GM12872 (cell line): Measurements from ENCODE around the gene PDSS2.

Source experiments
- CTCF ChIP-seq: IDR thresholded peaks from 3 replicates; pipeline ENCODE4 v1.5.1; 2011; ENCODE audit warnings: low read depth, mild to moderate bottlenecking, low read length, moderate library complexity; ENCODE audit not compliant: insufficient read depth

PDSS2 gene

GRCh38 chr6:107230448-107230847 lies 228.9 kb downstream of the PDSS2 start:
- TF ChIP-seq CTCF: no peak

- no peak for TF ChIP-seq CTCF
These were observed 229.3 kb downstream of the PDSS2 start for GRCh38 chr6:107230024-107230423.

DNA sequence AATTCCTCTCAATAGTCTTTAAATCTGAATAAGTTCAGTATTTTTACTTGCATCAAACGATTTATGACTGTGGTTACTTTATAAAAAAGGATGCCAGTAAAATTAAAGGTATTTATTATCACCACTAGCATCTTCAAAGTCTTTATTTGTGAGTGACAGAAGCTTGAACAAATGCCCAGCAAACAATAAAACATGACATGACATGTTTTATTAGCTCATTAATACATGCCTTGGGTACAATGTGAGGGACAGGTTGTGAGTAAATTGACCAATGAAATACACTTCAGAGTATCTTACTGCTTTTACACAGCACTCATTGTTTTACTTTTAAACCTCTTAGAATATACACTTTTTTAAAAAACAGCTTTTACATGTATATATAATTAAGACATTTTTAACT lies 230.6 kb downstream of the PDSS2 start:
- no peak for TF ChIP-seq CTCF

GRCh38 chr6:107221519-107221918 lies 237.8 kb downstream of the PDSS2 start:
- no peak for TF ChIP-seq CTCF

GRCh38 chr6:107219851-107220250 lies 239.5 kb downstream of the PDSS2 start:
- no peak for TF ChIP-seq CTCF

DNA sequence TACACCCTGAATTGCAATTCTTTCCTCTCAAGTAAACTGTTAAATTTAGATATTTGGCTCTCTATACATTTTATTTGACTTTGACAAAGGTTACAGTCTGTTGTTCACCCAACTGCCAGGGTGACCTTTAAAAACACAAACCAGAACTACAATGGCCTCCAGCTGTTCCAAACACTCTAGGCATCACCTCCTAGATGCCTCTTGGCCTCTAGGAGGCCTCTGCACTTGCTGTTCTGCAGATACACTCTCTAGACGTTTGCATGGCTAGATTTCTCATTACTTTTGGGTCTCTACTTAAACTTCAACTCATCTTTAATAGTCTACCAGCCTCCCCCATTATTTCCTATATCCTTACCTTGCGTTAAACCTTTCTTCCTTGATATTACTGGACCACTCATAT lies 241.2 kb downstream of the PDSS2 start:
- peak; percentile 9; the same call in 1 of the 3 replicates for TF ChIP-seq CTCF

DNA sequence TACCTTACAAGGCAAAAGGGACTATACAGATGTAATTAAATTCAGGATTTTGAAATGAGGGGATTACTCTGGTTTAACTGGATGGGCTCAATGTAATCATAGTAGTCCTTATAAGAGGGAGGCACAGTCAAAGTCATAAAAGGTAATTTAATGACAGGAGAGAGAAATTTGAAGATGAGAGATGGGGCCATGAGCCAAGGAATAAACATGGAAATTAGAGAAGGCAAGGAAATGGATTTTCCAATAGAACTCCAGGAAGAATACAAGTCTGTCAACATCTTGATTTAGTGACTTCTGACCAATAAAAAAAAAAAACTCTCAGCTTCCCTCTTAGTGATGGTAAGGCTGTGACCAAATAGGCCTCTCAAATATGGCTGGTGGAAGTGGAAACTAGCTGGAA lies 242.1 kb downstream of the PDSS2 start:
- no peak for TF ChIP-seq CTCF
